GM23338 (cell line): Measurements from ENCODE around the gene TRAF2. TPM values are rescaled to one million over a fixed set of nuclear protein-coding genes. Genes with fewer than 3 reads are reported as not detected.

Source experiments
- ATAC-seq: fragments of 200-7000 bp; cut with Tn5 transposase; 3 replicates; pipeline ENCODE4 v1.9.1; 2020
- DNase-seq: peaks from one replicate; pipeline ENCODE4 v3.0.0-alpha.2; 2015; ENCODE audit warnings: low spot score
- H2AFZ ChIP-seq: fragments of 200-600 bp; sonication (generic); 2 replicates; pipeline ENCODE4 v1.8.0; 2016; ENCODE audit warnings: antibody characterized with exemption, mild to moderate bottlenecking, moderate library complexity
- H3F3A ChIP-seq: fragments of 200-600 bp; sonication (generic); replicated peaks from 2 replicates; pipeline ENCODE4 v1.8.0; 2017; ENCODE audit warnings: antibody characterized with exemption, mixed run types, low read depth
- H3K27ac ChIP-seq: fragments of 200-600 bp; sonication (generic); 2 replicates; pipeline ENCODE4 v1.6.1; 2016; ENCODE audit warnings: low read depth
- H3K27me3 ChIP-seq: fragments of 200-600 bp; sonication (generic); 2 replicates; pipeline ENCODE4 v1.8.0; 2016; ENCODE audit warnings: mild to moderate bottlenecking, mixed run types, moderate library complexity; ENCODE audit not compliant: insufficient read depth
- H3K36me3 ChIP-seq: fragments of 200-600 bp; sonication (generic); 2 replicates; pipeline ENCODE4 v1.8.0; 2016; ENCODE audit warnings: mild to moderate bottlenecking; ENCODE audit not compliant: insufficient read depth
- H3K4me1 ChIP-seq: fragments of 200-600 bp; sonication (generic); 2 replicates; pipeline ENCODE4 v1.8.0; 2016; ENCODE audit warnings: mild to moderate bottlenecking, moderate library complexity; ENCODE audit not compliant: insufficient read depth
- H3K4me2 ChIP-seq: fragments of 200-600 bp; sonication (generic); 2 replicates; pipeline ENCODE4 v1.7.1; 2017; ENCODE audit warnings: mixed run types
- H3K4me3 ChIP-seq: fragments of 200-600 bp; sonication (generic); 2 replicates; pipeline ENCODE4 v1.6.1; 2016; ENCODE audit warnings: mixed run types
- H3K79me2 ChIP-seq: fragments of 200-600 bp; sonication (generic); replicated peaks from 2 replicates; pipeline ENCODE4 v1.8.0; 2017; ENCODE audit warnings: mild to moderate bottlenecking; ENCODE audit not compliant: insufficient read depth
- H3K9me2 ChIP-seq: fragments of 200-600 bp; sonication (generic); 2 replicates; pipeline ENCODE4 v1.8.0; 2017; ENCODE audit not compliant: insufficient read depth
- H4K20me1 ChIP-seq: fragments of 200-600 bp; sonication (generic); replicated peaks from 2 replicates; pipeline ENCODE4 v1.8.0; 2017; ENCODE audit warnings: mild to moderate bottlenecking; ENCODE audit not compliant: insufficient read depth
- H3K27ac Mint-ChIP-seq: 2 replicates; pipeline ENCODE4 v1.8.0; 2020; ENCODE audit warnings: inconsistent platforms, mild to moderate bottlenecking, moderate library complexity, mixed read lengths
- H3K27me3 Mint-ChIP-seq: 3 replicates; pipeline ENCODE4 v1.8.0; 2022; ENCODE audit warnings: low read depth, mild to moderate bottlenecking, moderate library complexity, mixed read lengths, inconsistent platforms; ENCODE audit not compliant: insufficient read depth, poor library complexity
- H3K36me3 Mint-ChIP-seq: 3 replicates; pipeline ENCODE4 v1.8.0; 2021; ENCODE audit warnings: low read depth, mild to moderate bottlenecking, inconsistent platforms, moderate library complexity, mixed read lengths
- H3K4me1 Mint-ChIP-seq: 3 replicates; pipeline ENCODE4 v1.8.0; 2020; ENCODE audit warnings: mild to moderate bottlenecking, inconsistent platforms, mixed read lengths
- H3K4me3 Mint-ChIP-seq: 3 replicates; pipeline ENCODE4 v1.8.0; 2021; ENCODE audit warnings: moderate library complexity, mild to moderate bottlenecking, inconsistent platforms, mixed read lengths
- H3K9me3 Mint-ChIP-seq: 3 replicates; pipeline ENCODE4 v1.8.0; 2020; ENCODE audit warnings: moderate library complexity, mild to moderate bottlenecking, inconsistent platforms, mixed read lengths
- CREB1 ChIP-seq: fragments of 250-450 bp; sonication (Bioruptor Pico); IDR thresholded peaks from 2 replicates; pipeline ENCODE4 v1.5.0; 2020; ENCODE audit warnings: low read depth, mild to moderate bottlenecking, moderate library complexity
- CTCF ChIP-seq, 2 experiments: fragments of 200-600 bp in 1 of 2; sonication (generic) in 1 of 2; conservative IDR thresholded peaks; 2 replicates each; pipeline versions ENCODE4 v1.5.1 to v1.6.1; 2016 to 2017; ENCODE audit warnings: antibody characterized with exemption in 2 of 2, low read depth in 2 of 2, mild to moderate bottlenecking in 2 of 2, moderate library complexity in 1 of 2
- EZH2 ChIP-seq: fragments of 200-600 bp; sonication (generic); IDR thresholded peaks from one replicate; pipeline ENCODE4 v1.8.0; 2017; ENCODE audit warnings: antibody characterized with exemption, mild to moderate bottlenecking, low read depth; ENCODE audit not compliant: unreplicated experiment
- NANOG ChIP-seq: IDR thresholded peaks from 2 replicates; pipeline ENCODE4 v1.6.1; 2016; ENCODE audit warnings: antibody characterized with exemption, borderline replicate concordance
- POLR2AphosphoS5 ChIP-seq: IDR thresholded peaks from 2 replicates; pipeline ENCODE4 v1.6.1; 2016; ENCODE audit warnings: antibody characterized with exemption, low read depth
- REST ChIP-seq: IDR thresholded peaks from one replicate; pipeline ENCODE4 v1.6.1; 2018; ENCODE audit warnings: antibody characterized with exemption; ENCODE audit not compliant: unreplicated experiment
- STAT1 ChIP-seq: IDR thresholded peaks from one replicate; pipeline ENCODE4 v1.6.1; 2016; ENCODE audit warnings: antibody characterized with exemption; ENCODE audit not compliant: unreplicated experiment
- polyA plus RNA-seq: library from polyadenylated mRNA; unstranded; fragments of >200 nt; fragmentation: Nextera tagmentation; extraction: Ambion mirVana; gene quantifications from 2 replicates; pipeline ENCODE4 v1.2.1, GENCODE V29; 2016
- total RNA-seq: library from RNA; depleted of rRNA; stranded (reverse); fragments of >200 nt; shearing (Covaris generic); gene quantifications from 2 replicates; pipeline ENCODE4 v1.2.3, GENCODE V29; 2014
- TF ChIP-seq, protein P1 (sequence below): fragments of 250-450 bp; sonication (Bioruptor Pico); IDR thresholded peaks from 2 replicates; pipeline ENCODE4 v1.5.0; 2020; ENCODE audit warnings: mild to moderate bottlenecking, moderate library complexity

TRAF2 gene
- total and polyA plus RNA-seq, 2 experiments from 2014 or later = 25.4 to 39.9 TPM

DNA sequence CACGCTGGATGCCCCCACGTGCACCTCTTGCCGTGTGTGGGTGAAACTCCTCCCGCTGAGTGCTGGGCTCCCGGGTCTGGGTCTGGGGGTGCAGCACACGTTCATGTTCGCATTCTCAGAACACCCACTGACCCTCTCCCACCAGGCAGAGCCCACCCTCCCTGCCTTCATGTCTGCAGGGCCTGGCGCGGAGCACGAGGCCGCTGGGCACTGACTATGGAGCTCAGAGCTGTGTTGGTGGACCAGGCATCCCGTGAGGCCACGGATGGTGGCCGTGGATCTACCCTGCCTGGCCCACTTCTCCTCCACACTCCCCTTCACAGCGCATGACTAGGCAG lies 74.6 kb downstream of the TRAF2 start:
- Histone ChIP-seq H3K4me1 (peaks cover 4% of the 10 kb centered on the region; the same call in 1 of the 2 replicates), H3K36me3 (no peaks in the 10 kb centered on the region), H3K27ac (no peak overlapping the region), H3K4me2 (no peak overlapping the region), H3K4me3 (no peak overlapping the region), H3K9me2 (0 out of 2 replicates have a peak, but pooled peaks cover 6% of the 10 kb centered on the region), H4K20me1 (no peaks in the 10 kb centered on the region), H2AFZ (no peak overlapping the region), H3K79me2 (no peaks in the 10 kb centered on the region), H3F3A (no peaks in the 10 kb centered on the region), H3K27me3 (no peaks in the 10 kb centered on the region)
- peaks cover 3% of the 10 kb centered on the region for H3K4me1 Mint-ChIP-seq
- no peak overlapping the region for H3K4me3 Mint-ChIP-seq
- H3K27ac Mint-ChIP-seq = no peak overlapping the region
- H3K9me3 Mint-ChIP-seq = peaks cover 4% of the 10 kb centered on the region; the same call in 2 of the 3 replicates
- no peak for DNase-seq
- H3K27me3 Mint-ChIP-seq = peaks cover 7% of the 10 kb centered on the region
- TF ChIP-seq POLR2AphosphoS5 = no peak
- no peak for TF ChIP-seq NANOG
- no peak for TF ChIP-seq STAT1
- no peak for TF ChIP-seq REST
- no peak for TF ChIP-seq CTCF (conservative IDR thresholded peaks at IDR 0.05; ENCODE audit: low read depth in 2 of 2)
- TF ChIP-seq CREB1 (CRISPR knock-in tag) = no peak
- TF ChIP-seq, protein P1, sequence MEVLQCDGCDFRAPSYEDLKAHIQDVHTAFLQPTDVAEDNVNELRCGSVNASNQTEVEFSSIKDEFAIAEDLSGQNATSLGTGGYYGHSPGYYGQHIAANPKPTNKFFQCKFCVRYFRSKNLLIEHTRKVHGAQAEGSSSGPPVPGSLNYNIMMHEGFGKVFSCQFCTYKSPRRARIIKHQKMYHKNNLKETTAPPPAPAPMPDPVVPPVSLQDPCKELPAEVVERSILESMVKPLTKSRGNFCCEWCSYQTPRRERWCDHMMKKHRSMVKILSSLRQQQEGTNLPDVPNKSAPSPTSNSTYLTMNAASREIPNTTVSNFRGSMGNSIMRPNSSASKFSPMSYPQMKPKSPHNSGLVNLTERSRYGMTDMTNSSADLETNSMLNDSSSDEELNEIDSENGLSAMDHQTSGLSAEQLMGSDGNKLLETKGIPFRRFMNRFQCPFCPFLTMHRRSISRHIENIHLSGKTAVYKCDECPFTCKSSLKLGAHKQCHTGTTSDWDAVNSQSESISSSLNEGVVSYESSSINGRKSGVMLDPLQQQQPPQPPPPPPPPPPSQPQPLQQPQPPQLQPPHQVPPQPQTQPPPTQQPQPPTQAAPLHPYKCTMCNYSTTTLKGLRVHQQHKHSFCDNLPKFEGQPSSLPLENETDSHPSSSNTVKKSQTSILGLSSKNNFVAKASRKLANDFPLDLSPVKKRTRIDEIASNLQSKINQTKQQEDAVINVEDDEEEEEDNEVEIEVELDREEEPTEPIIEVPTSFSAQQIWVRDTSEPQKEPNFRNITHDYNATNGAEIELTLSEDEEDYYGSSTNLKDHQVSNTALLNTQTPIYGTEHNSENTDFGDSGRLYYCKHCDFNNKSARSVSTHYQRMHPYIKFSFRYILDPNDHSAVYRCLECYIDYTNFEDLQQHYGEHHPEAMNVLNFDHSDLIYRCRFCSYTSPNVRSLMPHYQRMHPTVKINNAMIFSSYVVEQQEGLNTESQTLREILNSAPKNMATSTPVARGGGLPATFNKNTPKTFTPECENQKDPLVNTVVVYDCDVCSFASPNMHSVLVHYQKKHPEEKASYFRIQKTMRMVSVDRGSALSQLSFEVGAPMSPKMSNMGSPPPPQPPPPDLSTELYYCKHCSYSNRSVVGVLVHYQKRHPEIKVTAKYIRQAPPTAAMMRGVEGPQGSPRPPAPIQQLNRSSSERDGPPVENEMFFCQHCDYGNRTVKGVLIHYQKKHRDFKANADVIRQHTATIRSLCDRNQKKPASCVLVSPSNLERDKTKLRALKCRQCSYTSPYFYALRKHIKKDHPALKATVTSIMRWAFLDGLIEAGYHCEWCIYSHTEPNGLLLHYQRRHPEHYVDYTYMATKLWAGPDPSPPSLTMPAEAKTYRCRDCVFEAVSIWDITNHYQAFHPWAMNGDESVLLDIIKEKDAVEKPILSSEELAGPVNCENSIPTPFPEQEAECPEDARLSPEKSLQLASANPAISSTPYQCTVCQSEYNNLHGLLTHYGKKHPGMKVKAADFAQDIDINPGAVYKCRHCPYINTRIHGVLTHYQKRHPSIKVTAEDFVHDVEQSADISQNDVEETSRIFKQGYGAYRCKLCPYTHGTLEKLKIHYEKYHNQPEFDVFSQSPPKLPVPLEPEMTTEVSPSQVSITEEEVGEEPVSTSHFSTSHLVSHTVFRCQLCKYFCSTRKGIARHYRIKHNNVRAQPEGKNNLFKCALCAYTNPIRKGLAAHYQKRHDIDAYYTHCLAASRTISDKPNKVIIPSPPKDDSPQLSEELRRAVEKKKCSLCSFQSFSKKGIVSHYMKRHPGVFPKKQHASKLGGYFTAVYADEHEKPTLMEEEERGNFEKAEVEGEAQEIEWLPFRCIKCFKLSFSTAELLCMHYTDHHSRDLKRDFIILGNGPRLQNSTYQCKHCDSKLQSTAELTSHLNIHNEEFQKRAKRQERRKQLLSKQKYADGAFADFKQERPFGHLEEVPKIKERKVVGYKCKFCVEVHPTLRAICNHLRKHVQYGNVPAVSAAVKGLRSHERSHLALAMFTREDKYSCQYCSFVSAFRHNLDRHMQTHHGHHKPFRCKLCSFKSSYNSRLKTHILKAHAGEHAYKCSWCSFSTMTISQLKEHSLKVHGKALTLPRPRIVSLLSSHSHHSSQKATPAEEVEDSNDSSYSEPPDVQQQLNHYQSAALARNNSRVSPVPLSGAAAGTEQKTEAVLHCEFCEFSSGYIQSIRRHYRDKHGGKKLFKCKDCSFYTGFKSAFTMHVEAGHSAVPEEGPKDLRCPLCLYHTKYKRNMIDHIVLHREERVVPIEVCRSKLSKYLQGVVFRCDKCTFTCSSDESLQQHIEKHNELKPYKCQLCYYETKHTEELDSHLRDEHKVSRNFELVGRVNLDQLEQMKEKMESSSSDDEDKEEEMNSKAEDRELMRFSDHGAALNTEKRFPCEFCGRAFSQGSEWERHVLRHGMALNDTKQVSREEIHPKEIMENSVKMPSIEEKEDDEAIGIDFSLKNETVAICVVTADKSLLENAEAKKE (CRISPR knock-in tag) = no peak
- no peak for TF ChIP-seq EZH2
- no peak for ATAC-seq
- H3K36me3 Mint-ChIP-seq = no peaks in the 10 kb centered on the region; the same call in 2 of the 3 replicates
